T-helper 1 cell (primary cell): Measurements from ENCODE around the gene LINS1.

Source experiments
- DNase-seq, 5 donors: peaks; one replicate each; pipeline ENCODE4 v3.0.0-alpha.2; 2012 to 2020

The LINS1 gene

GRCh38 chr15:100553468-100553867 is 48.5 kb downstream of the LINS1 start:
- no peak for DNase-seq

GRCh38 chr15:100547961-100548360 is 54.0 kb downstream of the LINS1 start:
- no peak for DNase-seq

- DNase-seq = no peak
These were observed 57.0 kb downstream of the LINS1 start for GRCh38 chr15:100544946-100545345.

- DNase-seq = no peak
These were observed 57.6 kb downstream of the LINS1 start for GRCh38 chr15:100544338-100544841.

- DNase-seq = no peak
These were observed 59.7 kb downstream of the LINS1 start for GRCh38 chr15:100542290-100542689.

DNA sequence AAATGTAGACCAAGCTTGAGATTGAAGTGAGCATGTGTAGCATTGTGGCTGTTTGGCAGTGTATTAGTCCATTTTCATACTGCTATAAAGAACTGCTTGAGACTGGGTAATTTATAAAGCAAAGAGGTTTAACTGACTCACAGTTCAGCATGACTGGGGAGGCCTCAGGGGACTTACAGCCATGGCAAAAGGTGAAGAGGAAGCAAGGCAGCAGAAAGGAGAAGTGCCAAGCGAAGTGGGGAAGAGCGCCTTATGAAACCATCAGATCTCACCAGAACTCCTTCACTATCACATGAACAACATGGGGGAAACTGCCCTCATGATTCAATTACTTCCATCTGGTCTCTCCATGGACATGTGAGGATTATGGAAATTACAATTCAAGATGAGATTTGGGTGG is 64.7 kb downstream of the LINS1 start:
- no peak for DNase-seq

DNA sequence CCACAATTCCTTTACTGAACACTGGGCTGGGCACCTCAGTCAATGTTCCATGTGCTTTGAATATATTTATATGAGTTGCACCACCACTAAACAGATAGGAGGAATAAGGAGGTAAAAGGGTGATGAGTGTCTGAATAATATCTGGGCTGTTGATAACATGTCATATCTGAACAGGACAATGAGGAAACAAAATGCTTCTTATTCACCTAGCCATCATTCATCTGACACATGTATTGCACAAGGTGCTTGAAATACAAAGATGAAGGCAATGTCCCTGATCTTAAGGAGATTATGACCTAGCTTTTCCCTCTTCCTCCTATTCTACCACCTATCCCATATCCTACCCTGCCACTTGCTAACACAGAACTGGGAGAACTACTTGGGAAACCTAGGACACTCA is 65.3 kb downstream of the LINS1 start:
- DNase-seq = no peak

- no peak for DNase-seq
These were observed 68.1 kb downstream of the LINS1 start for GRCh38 chr15:100533886-100534285.

DNA sequence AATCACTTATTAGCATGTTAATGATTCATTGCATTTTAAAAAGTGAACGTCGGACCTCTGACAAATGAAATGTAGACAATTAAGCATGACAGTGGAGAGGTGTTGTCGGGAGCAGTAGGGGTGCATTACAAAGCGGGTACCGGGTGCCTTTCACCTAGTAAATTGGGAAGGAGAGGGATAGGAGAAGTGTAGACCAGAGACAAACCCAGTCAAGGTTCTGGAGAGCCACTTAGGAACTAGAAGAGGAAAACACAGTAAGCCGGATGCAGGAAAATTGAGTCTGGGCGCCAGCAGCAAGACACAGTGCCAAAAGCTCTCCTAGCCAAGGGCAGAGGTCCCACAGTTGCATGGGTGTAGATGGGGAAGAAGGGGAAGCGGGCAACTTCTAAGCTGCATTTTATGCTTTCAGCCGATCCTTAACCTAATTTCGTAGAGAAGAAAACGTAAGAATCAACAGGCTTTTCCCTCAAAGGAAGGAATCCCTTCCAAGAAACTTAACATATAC is 70.1 kb downstream of the LINS1 start:
- DNase-seq = no peak

GRCh38 chr15:100531204-100531603 is 70.8 kb downstream of the LINS1 start:
- no peak for DNase-seq

GRCh38 chr15:100529556-100529955 is 72.4 kb downstream of the LINS1 start:
- no peak for DNase-seq

GRCh38 chr15:100528833-100529428 is 73.1 kb downstream of the LINS1 start, which contains the start of gene CERS3:
TSS of gene CERS3 (minus strand) at chr15:100528950. CDS start at chr15:100501849, 27,101 bp downstream.
- DNase-seq = no peak

- no peak for DNase-seq
These were observed 75.9 kb downstream of the LINS1 start for GRCh38 chr15:100526027-100526481.

DNA sequence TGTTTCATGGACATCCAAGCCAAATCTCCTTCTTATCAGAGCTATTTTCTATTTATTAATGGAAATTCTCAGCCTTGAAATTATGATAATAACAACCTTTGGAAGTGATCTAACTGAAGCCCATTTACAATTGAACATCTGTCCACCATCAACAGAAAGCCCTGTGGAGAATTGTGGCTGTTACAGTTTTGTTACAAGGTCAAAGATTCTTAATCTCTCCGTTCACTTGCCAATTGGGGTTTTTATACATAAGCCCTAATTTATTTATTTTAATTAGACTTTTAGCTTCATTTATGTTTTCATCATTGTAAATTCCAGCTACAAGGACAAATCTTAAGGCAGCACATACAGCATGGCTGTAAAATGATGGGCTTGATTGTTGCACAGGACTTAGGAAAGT is 76.5 kb downstream of the LINS1 start:
- DNase-seq = no peak

DNA sequence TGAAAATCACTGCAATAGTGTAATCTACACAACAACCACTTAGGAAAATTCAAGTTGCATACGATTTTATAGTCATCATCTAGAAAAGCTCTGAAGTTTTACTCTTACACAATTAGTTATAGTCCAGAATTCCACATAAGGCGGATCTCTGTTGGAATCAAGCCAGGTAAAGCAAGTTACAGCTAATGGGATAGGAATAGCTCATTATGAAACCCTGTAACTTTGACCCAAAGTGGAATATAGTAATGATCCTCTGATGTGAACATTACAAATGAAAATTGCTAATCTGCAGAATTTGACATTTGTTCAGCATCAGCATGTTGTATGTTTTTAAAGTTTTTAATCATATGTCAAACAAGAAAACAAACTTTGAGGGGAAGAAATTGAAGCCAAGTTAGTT is 77.7 kb downstream of the LINS1 start:
- DNase-seq = no peak

GRCh38 chr15:100521907-100522306 is 80.1 kb downstream of the LINS1 start:
- no peak for DNase-seq

DNA sequence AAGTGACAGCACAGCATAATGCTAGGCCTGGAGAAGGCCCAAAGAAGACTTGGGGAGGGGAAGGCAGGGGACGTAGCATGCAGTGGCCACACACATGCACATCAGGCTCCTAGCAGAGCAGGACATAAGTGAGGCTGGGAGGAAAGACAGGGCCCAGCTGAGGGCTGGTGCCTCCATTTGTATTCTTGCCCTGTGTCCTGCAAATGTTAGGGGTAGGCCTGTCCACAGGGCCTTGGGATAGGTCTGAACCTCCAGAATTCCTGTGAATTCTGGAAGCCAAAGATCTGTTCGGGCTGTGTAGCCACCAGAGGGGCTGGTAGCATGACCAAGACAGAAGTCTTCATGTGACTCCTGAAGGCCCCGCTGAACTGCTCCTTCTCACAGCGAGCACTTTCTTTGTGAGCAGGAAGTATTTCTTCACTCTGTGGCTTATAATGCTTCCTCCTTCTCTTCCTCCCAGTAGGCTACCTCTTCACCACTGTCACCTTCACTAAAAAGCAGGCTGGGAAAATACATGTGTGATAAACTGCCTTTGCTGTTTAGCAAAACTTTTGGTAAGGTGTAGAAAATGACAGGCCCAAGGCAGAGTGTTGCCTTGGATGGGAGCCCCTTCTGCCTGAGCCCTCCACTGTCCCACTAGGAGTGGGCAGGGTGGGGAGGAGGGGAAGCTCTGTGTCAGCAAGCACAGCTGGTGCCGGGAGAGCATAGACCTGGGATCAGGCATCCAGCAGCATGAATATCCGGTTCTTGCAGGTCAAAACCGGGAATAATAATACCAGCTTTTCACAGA is 81.7 kb downstream of the LINS1 start:
- peak in 1 of 5 donors; percentile 58 for DNase-seq

GRCh38 chr15:100517846-100518245 is 84.1 kb downstream of the LINS1 start:
- no peak for DNase-seq
